Activated T-helper 2 cell treated with anti-CD3 and anti-CD28 coated beads, Interferon-gamma antibody, Interleukin-2, Interleukin-4, amounts not matched to agents 10 μg/mL and 5 μg/mL and 100 μg/mL, durations not matched to agents 14 hours and 24 hours and 36 hours (primary cell): ENCODE data around the gene KCNMB1. TPM values are rescaled to one million over a fixed set of nuclear protein-coding genes. Genes with fewer than 3 reads are reported as not detected.
"Not testable (repeated sequence)": the region's sequence is repeated elsewhere in the genome, so short reads cannot be mapped to it uniquely, and the experiment has no call there.

Experiments used
- DNase-seq: peaks from one replicate; pipeline ENCODE4 v3.0.0; 2021; ENCODE audit warnings: low spot score
- H3K27ac Mint-ChIP-seq: one replicate; pipeline ENCODE4 v1.8.0; 2021; ENCODE audit warnings: mixed read lengths
- H3K27me3 Mint-ChIP-seq: one replicate; pipeline ENCODE4 v1.8.0; 2021; ENCODE audit warnings: low read depth, mixed read lengths
- H3K36me3 Mint-ChIP-seq: one replicate; pipeline ENCODE4 v1.8.0; 2021; ENCODE audit warnings: low read depth, mixed read lengths
- H3K4me1 Mint-ChIP-seq: one replicate; pipeline ENCODE4 v1.8.0; 2021; ENCODE audit warnings: low read depth, mixed read lengths
- H3K4me3 Mint-ChIP-seq: one replicate; pipeline ENCODE4 v1.8.0; 2021; ENCODE audit warnings: low read depth, mild to moderate bottlenecking, moderate library complexity, mixed read lengths
- H3K9me3 Mint-ChIP-seq: one replicate; pipeline ENCODE4 v1.8.0; 2021; ENCODE audit warnings: mixed read lengths
- intact Hi-C: fragments of 100-400 bp; cut with micrococcal nuclease; formaldehyde crosslinking; loops from one replicate; pipeline ENCODE4 v1.15.1; 2023
- total RNA-seq: library from RNA; stranded (reverse); gene quantifications from 2 replicates; pipeline ENCODE4 v1.2.3, GENCODE V29; 2022

Gene KCNMB1
- total RNA-seq, 1 donor from 2014 or later = not detected

- no peak for DNase-seq
- Mint-ChIP-seq H3K36me3 (no peaks in the 10 kb centered on the region), H3K4me1 (no peaks in the 10 kb centered on the region), H3K4me3 (no peak overlapping the region), H3K27ac (no peak overlapping the region), H3K9me3 (no peaks in the 10 kb centered on the region), H3K27me3 (peaks cover 25% of the 10 kb centered on the region)
- intact Hi-C loops = no loop called here
Observed at GRCh38 chr5:170386743-170387395, 2.3 kb downstream of the KCNMB1 start.

- Mint-ChIP-seq H3K27ac (no peak overlapping the region), H3K4me3 (no peak overlapping the region), H3K36me3 (no peaks in the 10 kb centered on the region), H3K9me3 (no peaks in the 10 kb centered on the region), H3K27me3 (peaks cover 19% of the 10 kb centered on the region), H3K4me1 (no peaks in the 10 kb centered on the region)
- intact Hi-C loops = no loop called here
- no peak for DNase-seq
Observed at GRCh38 chr5:170383227-170383626, 5.9 kb downstream of the KCNMB1 start.

- intact Hi-C loops = no loop called here
- Mint-ChIP-seq H3K27me3 (peaks cover 15% of the 10 kb centered on the region), H3K4me3 (no peak overlapping the region), H3K27ac (no peak overlapping the region), H3K36me3 (no peaks in the 10 kb centered on the region), H3K9me3 (no peaks in the 10 kb centered on the region), H3K4me1 (no peaks in the 10 kb centered on the region)
- DNase-seq = no peak
Observed at GRCh38 chr5:170382790-170383189, 6.4 kb downstream of the KCNMB1 start.

GRCh38 chr5:170380361-170380951 lies 8.7 kb downstream of the KCNMB1 start:
- intact Hi-C loops = no loop called here
- no peak overlapping the region for H3K4me3 Mint-ChIP-seq
- H3K27me3 Mint-ChIP-seq = peaks cover 4% of the 10 kb centered on the region
- H3K4me1 Mint-ChIP-seq = no peaks in the 10 kb centered on the region
- DNase-seq = no peak
- H3K36me3 Mint-ChIP-seq = no peaks in the 10 kb centered on the region
- H3K27ac Mint-ChIP-seq = no peak overlapping the region
- H3K9me3 Mint-ChIP-seq = no peaks in the 10 kb centered on the region

- H3K4me3 Mint-ChIP-seq = no peak overlapping the region
- no peaks in the 10 kb centered on the region for H3K36me3 Mint-ChIP-seq
- H3K9me3 Mint-ChIP-seq = no peaks in the 10 kb centered on the region
- peaks cover 7% of the 10 kb centered on the region for H3K27me3 Mint-ChIP-seq
- intact Hi-C loops = no loop called here
- DNase-seq = no peak
- no peaks in the 10 kb centered on the region for H3K4me1 Mint-ChIP-seq
- no peak overlapping the region for H3K27ac Mint-ChIP-seq
Observed at GRCh38 chr5:170378740-170379139, 10.4 kb downstream of the KCNMB1 start.

- no peak overlapping the region for H3K4me3 Mint-ChIP-seq
- no peaks in the 10 kb centered on the region for H3K9me3 Mint-ChIP-seq
- peaks cover 16% of the 10 kb centered on the region for H3K27me3 Mint-ChIP-seq
- no peaks in the 10 kb centered on the region for H3K36me3 Mint-ChIP-seq
- DNase-seq = no peak
- no peak overlapping the region for H3K27ac Mint-ChIP-seq
- intact Hi-C loops = no loop called here
- H3K4me1 Mint-ChIP-seq = no peaks in the 10 kb centered on the region
Observed at GRCh38 chr5:170377027-170377426, 12.1 kb downstream of the KCNMB1 start.

GRCh38 chr5:170376526-170376925 lies 12.6 kb downstream of the KCNMB1 start:
- H3K27me3 Mint-ChIP-seq = peaks cover 21% of the 10 kb centered on the region
- intact Hi-C loops = not testable (repeated sequence)

GRCh38 chr5:170375283-170375682 lies 13.9 kb downstream of the KCNMB1 start:
- Mint-ChIP-seq H3K36me3 (no peaks in the 10 kb centered on the region), H3K27ac (no peak overlapping the region), H3K4me3 (no peak overlapping the region), H3K4me1 (no peaks in the 10 kb centered on the region), H3K9me3 (no peaks in the 10 kb centered on the region), H3K27me3 (peaks cover 24% of the 10 kb centered on the region)
- DNase-seq = no peak
- intact Hi-C loops = no loop called here

More at GRCh38 chr5:170376526-170376925, 12.6 kb downstream of the KCNMB1 start:
- DNase-seq, H3K36me3 Mint-ChIP-seq, H3K9me3 Mint-ChIP-seq, H3K27ac Mint-ChIP-seq, H3K4me1 Mint-ChIP-seq, H3K4me3 Mint-ChIP-seq: not testable (repeated sequence)

- no peaks in the 10 kb centered on the region for H3K36me3 Mint-ChIP-seq
- H3K9me3 Mint-ChIP-seq = no peaks in the 10 kb centered on the region
- H3K4me3 Mint-ChIP-seq = no peak overlapping the region
- DNase-seq = no peak
- intact Hi-C loops = no loop called here
- H3K4me1 Mint-ChIP-seq = no peaks in the 10 kb centered on the region
- no peak overlapping the region for H3K27ac Mint-ChIP-seq
- H3K27me3 Mint-ChIP-seq = peaks cover 28% of the 10 kb centered on the region
Observed at GRCh38 chr5:170372971-170373370, 16.2 kb downstream of the KCNMB1 start.

- intact Hi-C loops = no loop called here
- no peak overlapping the region for H3K27ac Mint-ChIP-seq
- H3K4me1 Mint-ChIP-seq = no peaks in the 10 kb centered on the region
- no peak overlapping the region for H3K4me3 Mint-ChIP-seq
- no peaks in the 10 kb centered on the region for H3K9me3 Mint-ChIP-seq
- peaks cover 21% of the 10 kb centered on the region for H3K27me3 Mint-ChIP-seq
- DNase-seq = no peak
- no peaks in the 10 kb centered on the region for H3K36me3 Mint-ChIP-seq
Observed at GRCh38 chr5:170368586-170368985, 20.6 kb downstream of the KCNMB1 start.

GRCh38 chr5:170366276-170366675 lies 22.9 kb downstream of the KCNMB1 start:
- H3K9me3 Mint-ChIP-seq = no peaks in the 10 kb centered on the region
- intact Hi-C loops = no loop called here

GRCh38 chr5:170365831-170366230 lies 23.3 kb downstream of the KCNMB1 start:
- no peaks in the 10 kb centered on the region for H3K9me3 Mint-ChIP-seq
- H3K4me3 Mint-ChIP-seq = no peak overlapping the region
- H3K27ac Mint-ChIP-seq = no peak overlapping the region
- DNase-seq = no peak
- peaks cover 6% of the 10 kb centered on the region for H3K27me3 Mint-ChIP-seq
- H3K4me1 Mint-ChIP-seq = no peaks in the 10 kb centered on the region
- intact Hi-C loops = no loop called here
- H3K36me3 Mint-ChIP-seq = no peaks in the 10 kb centered on the region

More at GRCh38 chr5:170366276-170366675, 22.9 kb downstream of the KCNMB1 start:
- no peaks in the 10 kb centered on the region for H3K36me3 Mint-ChIP-seq
- H3K4me3 Mint-ChIP-seq = no peak overlapping the region
- no peaks in the 10 kb centered on the region for H3K4me1 Mint-ChIP-seq
- H3K27ac Mint-ChIP-seq = no peak overlapping the region
- no peak for DNase-seq
- peaks cover 8% of the 10 kb centered on the region for H3K27me3 Mint-ChIP-seq

GRCh38 chr5:170365011-170365410 lies 24.2 kb downstream of the KCNMB1 start:
- Mint-ChIP-seq H3K4me1 (no peaks in the 10 kb centered on the region), H3K36me3 (no peaks in the 10 kb centered on the region), H3K27me3 (peaks cover 5% of the 10 kb centered on the region), H3K27ac (no peak overlapping the region), H3K4me3 (no peak overlapping the region), H3K9me3 (no peaks in the 10 kb centered on the region)
- intact Hi-C loops = no loop called here
- DNase-seq = no peak
